Fibroblast of villous mesenchyme (primary cell): ENCODE data around the gene CHRM2. TPM values are rescaled to one million over a fixed set of nuclear protein-coding genes. Genes with fewer than 3 reads are reported as not detected.
A peak's percentile ranks its signal among the peaks of the same experiment; 100 is the strongest.

Experiments
- DNase-seq: peaks from one replicate; pipeline ENCODE4 v3.0.0-alpha.2; 2010; ENCODE audit warnings: low read depth
- H3K4me3 ChIP-seq: 2 replicates; pipeline ENCODE4 v1.5.1; 2011; ENCODE audit warnings: low read depth, mild to moderate bottlenecking, low read length
- total RNA-seq: library from RNA; depleted of rRNA; stranded (reverse); fragments of >200 nt; gene quantifications from 2 replicates; pipeline ENCODE4 v1.2.3, GENCODE V29; 2012
- TF ChIP-seq, protein P1 (sequence below): IDR thresholded peaks from 2 replicates; pipeline ENCODE4 v1.5.1; 2012; ENCODE audit warnings: low read depth, mild to moderate bottlenecking, low read length; ENCODE audit not compliant: insufficient read depth

The CHRM2 gene
- total RNA-seq, 1 donor, result 28.9 TPM

DNA sequence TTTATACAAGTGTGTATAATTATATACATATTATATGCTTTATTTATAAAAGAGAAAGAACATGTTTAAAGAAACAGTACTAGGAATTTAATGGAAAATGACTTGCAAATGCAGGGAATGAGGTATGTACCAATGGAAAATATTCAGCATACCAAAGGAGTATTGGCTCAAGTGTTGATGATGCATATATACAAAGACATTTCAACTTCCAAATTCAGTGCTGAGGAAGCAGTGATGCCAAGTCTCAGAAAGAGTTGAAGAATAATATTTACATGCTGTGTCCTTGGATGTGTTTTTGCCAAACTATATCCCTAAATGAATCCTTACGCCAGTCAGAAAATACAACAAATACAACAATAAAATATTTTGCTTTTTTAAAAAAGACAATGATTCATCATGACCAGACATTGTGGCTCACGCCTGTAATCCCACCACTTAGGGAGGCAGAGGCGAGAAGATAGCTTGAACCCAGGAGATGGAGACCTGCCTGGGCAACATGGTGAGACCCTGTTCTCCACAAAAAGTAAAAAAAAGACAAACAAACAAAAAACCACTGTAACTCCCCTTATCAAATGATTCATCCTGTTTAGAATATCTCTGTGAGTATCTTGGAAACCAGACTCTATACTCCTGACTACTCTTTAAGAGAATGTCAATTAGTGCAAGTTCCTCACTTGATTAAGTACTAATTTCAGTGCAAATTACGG is 157.2 kb downstream of the CHRM2 start:
- DNase-seq, result peak; percentile 49
- no peak overlapping the region for H3K4me3 ChIP-seq
- TF ChIP-seq, protein P1, sequence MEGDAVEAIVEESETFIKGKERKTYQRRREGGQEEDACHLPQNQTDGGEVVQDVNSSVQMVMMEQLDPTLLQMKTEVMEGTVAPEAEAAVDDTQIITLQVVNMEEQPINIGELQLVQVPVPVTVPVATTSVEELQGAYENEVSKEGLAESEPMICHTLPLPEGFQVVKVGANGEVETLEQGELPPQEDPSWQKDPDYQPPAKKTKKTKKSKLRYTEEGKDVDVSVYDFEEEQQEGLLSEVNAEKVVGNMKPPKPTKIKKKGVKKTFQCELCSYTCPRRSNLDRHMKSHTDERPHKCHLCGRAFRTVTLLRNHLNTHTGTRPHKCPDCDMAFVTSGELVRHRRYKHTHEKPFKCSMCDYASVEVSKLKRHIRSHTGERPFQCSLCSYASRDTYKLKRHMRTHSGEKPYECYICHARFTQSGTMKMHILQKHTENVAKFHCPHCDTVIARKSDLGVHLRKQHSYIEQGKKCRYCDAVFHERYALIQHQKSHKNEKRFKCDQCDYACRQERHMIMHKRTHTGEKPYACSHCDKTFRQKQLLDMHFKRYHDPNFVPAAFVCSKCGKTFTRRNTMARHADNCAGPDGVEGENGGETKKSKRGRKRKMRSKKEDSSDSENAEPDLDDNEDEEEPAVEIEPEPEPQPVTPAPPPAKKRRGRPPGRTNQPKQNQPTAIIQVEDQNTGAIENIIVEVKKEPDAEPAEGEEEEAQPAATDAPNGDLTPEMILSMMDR, result no peak

- no peak for DNase-seq
- H3K4me3 ChIP-seq, result no peak overlapping the region
- TF ChIP-seq, protein P1, result no peak
Observed at GRCh38 chr7:137026176-137026500, 157.7 kb downstream of the CHRM2 start.

GRCh38 chr7:137032436-137032835 is 164.0 kb downstream of the CHRM2 start:
- peak; percentile 57 for DNase-seq
- TF ChIP-seq, protein P1, result no peak
- H3K4me3 ChIP-seq, result no peak overlapping the region

- no peak overlapping the region for H3K4me3 ChIP-seq
- TF ChIP-seq, protein P1, result no peak
- no peak for DNase-seq
Observed at GRCh38 chr7:137036768-137037167, 168.3 kb downstream of the CHRM2 start.

DNA sequence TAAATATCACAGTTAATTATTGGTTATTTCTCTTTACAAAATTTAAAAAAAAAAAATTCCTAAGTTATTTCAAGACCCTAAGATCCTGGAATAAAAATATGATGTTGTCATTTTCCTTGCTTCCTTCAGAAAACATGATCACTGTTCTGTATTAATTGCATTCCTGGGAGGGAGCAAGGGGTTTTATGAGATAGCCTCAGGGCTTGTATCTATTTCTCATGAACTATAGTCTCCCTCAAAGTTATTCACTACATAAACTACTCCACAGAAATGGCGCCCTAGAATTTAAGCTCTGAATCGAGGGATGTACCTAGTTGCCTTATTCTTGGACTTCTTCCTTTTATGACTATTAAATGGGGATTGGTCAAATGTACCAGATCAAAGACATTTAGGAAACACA is 170.3 kb downstream of the CHRM2 start:
- DNase-seq, result no peak
- no peak overlapping the region for H3K4me3 ChIP-seq
- TF ChIP-seq, protein P1, result no peak

DNA sequence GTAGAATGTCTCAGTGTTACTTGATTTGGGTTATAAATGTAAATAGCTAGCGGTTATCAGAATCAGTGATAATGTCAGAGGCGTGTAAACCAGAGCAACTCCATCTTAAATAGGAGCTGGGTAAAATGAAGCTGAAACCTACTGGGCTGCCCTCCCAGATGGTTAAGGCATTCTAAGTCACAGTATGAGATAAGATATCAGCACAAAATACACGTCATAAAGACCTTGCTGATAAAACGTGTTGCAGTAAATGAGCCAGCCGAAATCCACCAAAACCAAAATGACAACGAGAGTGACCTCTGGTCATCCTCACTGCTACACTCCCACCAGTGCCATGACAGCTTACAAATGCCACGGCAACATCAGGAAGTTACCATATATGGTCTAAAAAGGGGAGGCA is 172.3 kb downstream of the CHRM2 start:
- TF ChIP-seq, protein P1, result no peak

DNA sequence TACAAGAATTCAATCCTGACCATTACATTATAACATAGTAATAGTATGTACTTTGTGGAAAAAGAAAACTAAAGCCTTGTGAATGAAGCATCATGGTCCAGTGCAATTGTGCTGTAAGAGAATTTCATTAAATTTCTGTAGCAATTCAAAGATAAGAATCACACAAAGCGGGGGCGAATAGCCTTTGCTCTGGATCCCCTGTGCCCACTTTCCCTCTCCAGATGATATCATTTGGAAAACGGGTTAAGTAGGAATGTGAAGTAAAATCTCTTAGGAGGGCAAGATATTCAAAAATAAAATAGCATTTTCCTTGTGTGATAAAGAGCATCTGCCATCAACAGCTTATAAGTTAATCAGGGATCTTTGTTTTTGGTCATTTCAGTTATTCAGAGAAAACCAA is 177.1 kb downstream of the CHRM2 start:
- H3K4me3 ChIP-seq, result no peak overlapping the region
- TF ChIP-seq, protein P1, result no peak
- DNase-seq, result no peak

More for the DNA sequence above, 172.3 kb downstream of the CHRM2 start:
- DNase-seq, result peak; percentile 91
- H3K4me3 ChIP-seq, result no peak overlapping the region
